Nephron progenitor cell (in vitro differentiated cells): ENCODE measurements around the gene ALDH1A2.
"Not testable (repeated sequence)": the region's sequence is repeated elsewhere in the genome, so short reads cannot be mapped to it uniquely, and the experiment has no call there.

Source experiments
- DNase-seq: peaks from one replicate; pipeline ENCODE4 v3.0.0; 2021
- H3K27ac Mint-ChIP-seq: 2 replicates; pipeline ENCODE4 v1.8.0; 2021; ENCODE audit warnings: mild to moderate bottlenecking, moderate library complexity, mixed read lengths
- H3K27me3 Mint-ChIP-seq: 2 replicates; pipeline ENCODE4 v1.8.0; 2021; ENCODE audit warnings: mild to moderate bottlenecking, low read depth, mixed read lengths; ENCODE audit not compliant: poor library complexity
- H3K36me3 Mint-ChIP-seq: 2 replicates; pipeline ENCODE4 v1.8.0; 2021; ENCODE audit warnings: low read depth, mixed read lengths
- H3K4me1 Mint-ChIP-seq: 2 replicates; pipeline ENCODE4 v1.8.0; 2021; ENCODE audit warnings: mixed read lengths
- H3K4me3 Mint-ChIP-seq: 2 replicates; pipeline ENCODE4 v1.8.0; 2021; ENCODE audit warnings: mild to moderate bottlenecking, moderate library complexity, mixed read lengths
- H3K9me3 Mint-ChIP-seq: 2 replicates; pipeline ENCODE4 v1.8.0; 2021; ENCODE audit warnings: mild to moderate bottlenecking, moderate library complexity, mixed read lengths
- TF ChIP-seq, protein P1 (sequence below): fragments of 200-600 bp; sonication (generic); IDR thresholded peaks from 2 replicates; pipeline ENCODE4 v1.5.0; 2021; ENCODE audit warnings: antibody characterized with exemption

The ALDH1A2 gene

DNA sequence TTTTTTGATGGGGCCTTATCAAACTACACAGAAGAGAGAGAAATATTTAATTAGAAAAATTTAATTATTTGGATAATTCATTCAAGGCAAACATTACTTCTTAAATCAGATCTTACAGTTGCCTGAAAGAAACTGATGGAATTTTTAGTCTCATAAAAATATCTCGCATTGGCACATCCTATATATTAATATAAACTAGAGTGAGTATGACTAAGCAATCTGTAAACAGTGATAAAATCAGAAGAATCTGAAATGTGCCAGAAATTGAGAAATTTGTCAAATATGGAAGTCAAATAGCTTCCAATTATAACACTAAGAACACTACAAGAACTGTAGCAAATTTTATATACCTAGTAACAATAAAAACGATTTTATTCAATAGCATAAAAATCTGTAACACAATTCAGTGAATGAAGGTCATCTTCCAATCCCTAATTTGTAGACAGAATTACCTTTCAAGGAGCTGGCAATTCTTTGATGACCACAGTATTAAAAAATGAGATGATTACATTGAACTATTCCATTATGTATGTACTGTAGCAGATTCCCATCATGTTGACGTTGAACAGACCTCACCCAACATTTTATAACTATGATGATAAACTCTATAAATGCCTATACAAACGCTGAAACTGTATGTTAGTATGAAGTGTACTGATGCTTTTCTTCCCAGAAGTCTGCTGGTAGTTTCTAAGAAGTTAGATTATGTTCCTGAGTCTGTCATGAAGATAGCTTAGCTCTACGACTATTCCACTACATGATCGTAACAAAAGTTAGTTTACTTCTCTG is 63.0 kb downstream of the ALDH1A2 start:
- peaks cover 21% of the 10 kb centered on the region for H3K4me1 Mint-ChIP-seq
- TF ChIP-seq, protein P1, sequence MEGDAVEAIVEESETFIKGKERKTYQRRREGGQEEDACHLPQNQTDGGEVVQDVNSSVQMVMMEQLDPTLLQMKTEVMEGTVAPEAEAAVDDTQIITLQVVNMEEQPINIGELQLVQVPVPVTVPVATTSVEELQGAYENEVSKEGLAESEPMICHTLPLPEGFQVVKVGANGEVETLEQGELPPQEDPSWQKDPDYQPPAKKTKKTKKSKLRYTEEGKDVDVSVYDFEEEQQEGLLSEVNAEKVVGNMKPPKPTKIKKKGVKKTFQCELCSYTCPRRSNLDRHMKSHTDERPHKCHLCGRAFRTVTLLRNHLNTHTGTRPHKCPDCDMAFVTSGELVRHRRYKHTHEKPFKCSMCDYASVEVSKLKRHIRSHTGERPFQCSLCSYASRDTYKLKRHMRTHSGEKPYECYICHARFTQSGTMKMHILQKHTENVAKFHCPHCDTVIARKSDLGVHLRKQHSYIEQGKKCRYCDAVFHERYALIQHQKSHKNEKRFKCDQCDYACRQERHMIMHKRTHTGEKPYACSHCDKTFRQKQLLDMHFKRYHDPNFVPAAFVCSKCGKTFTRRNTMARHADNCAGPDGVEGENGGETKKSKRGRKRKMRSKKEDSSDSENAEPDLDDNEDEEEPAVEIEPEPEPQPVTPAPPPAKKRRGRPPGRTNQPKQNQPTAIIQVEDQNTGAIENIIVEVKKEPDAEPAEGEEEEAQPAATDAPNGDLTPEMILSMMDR, result no peak
- H3K9me3 Mint-ChIP-seq, result peaks cover 48% of the 10 kb centered on the region
- DNase-seq, result no peak
- peaks cover 2% of the 10 kb centered on the region for H3K27me3 Mint-ChIP-seq
- no peak overlapping the region for H3K4me3 Mint-ChIP-seq
- peak overlapping the region; percentile 14 for H3K27ac Mint-ChIP-seq
- peaks cover 82% of the 10 kb centered on the region for H3K36me3 Mint-ChIP-seq

DNA sequence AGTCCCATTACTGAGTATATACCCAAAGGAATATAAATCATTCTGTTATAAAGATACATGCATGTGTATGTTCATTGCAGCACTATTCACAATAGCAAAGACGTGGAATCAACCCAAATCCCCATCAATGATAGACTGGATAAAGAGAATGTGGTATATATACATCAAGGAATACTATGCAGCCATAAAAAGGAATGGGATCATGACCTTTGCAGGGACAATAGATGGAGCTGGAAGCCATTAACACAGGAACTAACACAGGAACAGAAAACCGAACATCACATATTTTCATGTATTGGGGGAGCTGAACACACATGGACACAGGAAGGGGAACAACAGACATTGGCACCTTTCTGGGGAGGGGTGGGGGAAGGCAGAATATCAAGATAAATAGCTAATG is 65.8 kb downstream of the ALDH1A2 start:
- Mint-ChIP-seq H3K9me3 (peaks cover 29% of the 10 kb centered on the region), H3K4me1 (peaks cover 31% of the 10 kb centered on the region), H3K36me3 (peaks cover 59% of the 10 kb centered on the region)
- H3K4me3 Mint-ChIP-seq, H3K27me3 Mint-ChIP-seq, H3K27ac Mint-ChIP-seq, DNase-seq: not testable (repeated sequence)

DNA sequence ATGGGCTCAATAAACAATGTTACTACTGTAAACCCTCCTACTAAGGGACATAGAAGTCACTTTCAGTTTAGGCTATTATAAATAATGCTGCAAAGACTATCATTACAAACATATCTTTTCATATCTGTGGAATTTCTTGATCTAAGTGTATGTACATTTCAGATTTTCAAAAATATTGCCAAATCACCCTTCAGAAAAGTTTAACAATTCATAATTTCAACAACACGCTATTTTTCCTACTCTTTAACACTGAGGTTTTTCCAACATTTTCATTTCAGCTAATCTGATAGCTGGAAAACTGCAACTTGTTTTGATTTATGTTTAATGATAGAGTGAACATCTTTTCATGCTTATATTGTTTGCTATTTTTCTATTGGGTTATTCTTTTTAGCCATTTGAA is 69.0 kb downstream of the ALDH1A2 start:
- no peak for DNase-seq
- H3K9me3 Mint-ChIP-seq, result peaks cover 29% of the 10 kb centered on the region
- no peak overlapping the region for H3K27ac Mint-ChIP-seq
- H3K36me3 Mint-ChIP-seq, result peaks cover 59% of the 10 kb centered on the region
- H3K4me1 Mint-ChIP-seq, result peaks cover 32% of the 10 kb centered on the region
- no peak overlapping the region for H3K4me3 Mint-ChIP-seq
- TF ChIP-seq, protein P1, result no peak
- peaks cover 2% of the 10 kb centered on the region for H3K27me3 Mint-ChIP-seq

DNA sequence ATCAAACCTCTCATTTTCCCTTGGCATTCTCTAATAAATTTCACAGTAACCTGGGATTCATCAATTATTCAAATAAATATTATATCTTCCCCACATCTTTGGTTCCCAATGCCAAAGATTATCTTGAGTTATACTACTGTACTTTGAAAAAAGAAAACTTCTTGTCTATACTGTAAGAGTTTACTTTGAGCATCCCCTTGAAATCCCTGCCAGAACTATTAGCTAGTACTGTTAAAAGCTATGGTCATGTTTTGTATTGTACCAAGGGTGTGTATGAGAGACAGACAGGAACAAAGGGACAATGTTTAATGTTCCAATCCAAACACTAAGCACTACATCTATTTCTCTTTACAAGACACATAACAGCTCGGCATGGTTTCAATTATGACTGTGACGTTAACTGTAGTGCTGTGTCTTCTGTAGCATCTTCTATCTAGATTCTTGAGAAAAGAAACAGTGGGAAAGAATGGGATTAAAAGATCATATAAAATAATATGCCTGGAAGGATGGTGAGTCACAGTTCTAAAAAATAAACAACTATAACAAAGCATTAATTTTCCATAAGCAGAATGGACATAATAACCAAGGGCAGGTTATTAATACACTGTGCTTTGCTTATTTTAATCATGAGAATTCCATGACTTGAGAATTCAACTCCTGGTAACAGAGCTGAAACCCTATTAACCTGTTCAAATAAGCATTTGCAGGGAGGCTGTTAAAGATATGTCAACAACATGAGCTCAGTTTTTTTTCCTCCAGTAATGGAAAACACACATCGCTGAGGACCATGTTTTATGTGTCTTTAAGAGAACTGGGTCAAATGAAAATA is 71.1 kb downstream of the ALDH1A2 start:
- Mint-ChIP-seq H3K27me3 (peaks cover 2% of the 10 kb centered on the region), H3K27ac (peak overlapping the region; percentile 93), H3K4me3 (no peak overlapping the region), H3K9me3 (peaks cover 18% of the 10 kb centered on the region), H3K36me3 (peaks cover 46% of the 10 kb centered on the region), H3K4me1 (peaks cover 32% of the 10 kb centered on the region)
- no peak for DNase-seq
- TF ChIP-seq, protein P1, result no peak

DNA sequence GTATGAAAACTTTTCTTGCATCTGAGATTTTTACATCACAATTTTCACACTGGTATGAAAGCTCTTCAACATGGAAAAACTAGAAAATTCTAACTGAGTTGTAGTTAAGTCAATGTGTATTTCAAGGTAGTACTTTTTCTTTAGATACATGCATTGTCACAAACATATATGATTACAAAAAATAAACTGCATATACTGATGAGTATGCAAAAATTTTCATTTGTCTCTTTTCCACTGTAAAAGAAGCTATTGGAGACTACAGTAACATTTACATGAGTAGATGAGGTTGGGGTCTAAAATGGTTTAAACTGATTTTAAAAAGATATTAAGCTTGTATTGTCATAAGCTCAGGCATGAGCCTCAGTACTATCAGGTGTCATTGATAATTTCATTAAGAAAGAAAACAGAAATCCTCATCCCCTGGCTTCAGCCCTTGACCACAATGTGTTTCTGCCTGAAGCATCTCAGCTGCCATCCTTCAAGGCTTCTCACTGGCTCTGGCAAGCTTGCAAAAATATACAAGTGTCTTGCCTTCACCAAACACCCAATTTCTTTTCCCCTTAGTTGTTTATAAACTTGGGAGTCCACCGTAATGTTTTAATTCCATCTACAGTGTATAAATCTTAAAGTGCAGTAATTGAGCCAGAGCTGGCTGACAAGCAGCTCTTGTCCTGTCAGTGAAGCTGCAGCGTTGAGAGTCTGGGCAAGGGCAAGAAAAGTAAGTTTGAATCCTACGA is 71.9 kb downstream of the ALDH1A2 start:
- TF ChIP-seq, protein P1, result no peak
- Mint-ChIP-seq H3K4me1 (peaks cover 32% of the 10 kb centered on the region), H3K27ac (peak overlapping the region; percentile 93), H3K36me3 (peaks cover 38% of the 10 kb centered on the region), H3K4me3 (no peak overlapping the region), H3K9me3 (peaks cover 9% of the 10 kb centered on the region), H3K27me3 (no peaks in the 10 kb centered on the region)
- DNase-seq, result no peak
